ENCODE measurements around the gene USP36. TPM values are rescaled to one million over a fixed set of nuclear protein-coding genes. Genes with fewer than 3 reads are reported as not detected.

Gene USP36
- total RNA-seq, 2 donors from 2014 or later, result 31.2 to 66.6 TPM

DNA sequence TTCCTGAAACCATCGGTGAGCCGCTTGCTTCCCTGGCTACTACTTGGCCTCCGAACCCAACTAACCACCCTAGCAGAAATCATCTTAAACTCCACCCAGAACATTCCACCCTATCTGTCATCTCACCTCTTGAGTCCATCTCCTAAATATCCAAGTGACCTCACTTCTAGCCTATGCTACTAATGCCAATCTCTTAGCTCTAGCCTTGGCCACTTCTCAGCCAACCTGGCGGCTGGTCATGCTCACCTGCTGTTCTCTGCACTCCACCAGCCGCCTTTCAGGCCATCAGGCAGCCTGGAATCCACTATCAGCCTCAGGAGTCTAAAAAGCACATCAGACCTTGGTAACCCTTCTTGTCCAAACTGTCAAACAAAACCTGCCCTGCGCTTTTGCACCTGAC lies 46.6 kb downstream of the USP36 start:
- Histone ChIP-seq H3K27ac (no peak overlapping the region), H3K9me3 (no peaks in the 10 kb centered on the region), H3K4me1 (replicated peaks) (peaks cover 12% of the 10 kb centered on the region), H3K4me3 (no peak overlapping the region), H3K27me3 (replicated peaks; ENCODE audit: insufficient read depth) (no peaks in the 10 kb centered on the region), H3K36me3 (peaks cover 0 to 7% of the 10 kb centered on the region in 2 donors)
- WGBS, result 78% methylated on average over 6 of the region's 6 CpGs
- TF ChIP-seq, protein P1, sequence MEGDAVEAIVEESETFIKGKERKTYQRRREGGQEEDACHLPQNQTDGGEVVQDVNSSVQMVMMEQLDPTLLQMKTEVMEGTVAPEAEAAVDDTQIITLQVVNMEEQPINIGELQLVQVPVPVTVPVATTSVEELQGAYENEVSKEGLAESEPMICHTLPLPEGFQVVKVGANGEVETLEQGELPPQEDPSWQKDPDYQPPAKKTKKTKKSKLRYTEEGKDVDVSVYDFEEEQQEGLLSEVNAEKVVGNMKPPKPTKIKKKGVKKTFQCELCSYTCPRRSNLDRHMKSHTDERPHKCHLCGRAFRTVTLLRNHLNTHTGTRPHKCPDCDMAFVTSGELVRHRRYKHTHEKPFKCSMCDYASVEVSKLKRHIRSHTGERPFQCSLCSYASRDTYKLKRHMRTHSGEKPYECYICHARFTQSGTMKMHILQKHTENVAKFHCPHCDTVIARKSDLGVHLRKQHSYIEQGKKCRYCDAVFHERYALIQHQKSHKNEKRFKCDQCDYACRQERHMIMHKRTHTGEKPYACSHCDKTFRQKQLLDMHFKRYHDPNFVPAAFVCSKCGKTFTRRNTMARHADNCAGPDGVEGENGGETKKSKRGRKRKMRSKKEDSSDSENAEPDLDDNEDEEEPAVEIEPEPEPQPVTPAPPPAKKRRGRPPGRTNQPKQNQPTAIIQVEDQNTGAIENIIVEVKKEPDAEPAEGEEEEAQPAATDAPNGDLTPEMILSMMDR (IDR thresholded peaks at IDR 0.05), result no peak
- TF ChIP-seq POLR2AphosphoS5 (IDR thresholded peaks at IDR 0.05) (no peak), POLR2A (IDR thresholded peaks at IDR 0.05) (no peak)
- intact Hi-C loops (cut with DNase I), result no loop called here
- no peak for DNase-seq (ENCODE audit: low spot score)

DNA sequence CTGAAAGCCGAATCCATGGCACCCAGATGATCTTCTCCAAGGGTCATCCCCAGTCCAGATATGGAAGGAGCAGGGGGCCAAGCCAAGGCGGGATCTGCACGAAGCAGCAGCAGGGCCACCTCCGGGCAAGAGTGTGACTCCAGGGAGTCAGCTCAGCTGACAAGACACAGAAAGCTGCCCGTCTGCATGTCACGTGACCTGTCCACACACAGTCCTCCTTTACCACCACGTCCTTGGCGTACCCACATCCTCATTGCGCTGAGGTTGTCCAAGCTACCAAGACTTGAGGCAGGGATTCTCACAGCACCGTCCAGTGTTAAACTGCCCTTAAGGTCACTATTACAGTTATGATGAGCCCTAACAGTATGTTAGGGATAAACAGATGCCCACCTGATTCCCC lies 47.2 kb downstream of the USP36 start:
- H3K36me3 ChIP-seq, result peaks cover 0 to 4% of the 10 kb centered on the region in 2 donors
- WGBS, result 93% methylated on average over 10 of the region's 10 CpGs
- intact Hi-C loops (cut with DNase I), result no loop called here
- no peaks in the 10 kb centered on the region for H3K9me3 ChIP-seq
- TF ChIP-seq POLR2AphosphoS5 (IDR thresholded peaks at IDR 0.05) (no peak), POLR2A (IDR thresholded peaks at IDR 0.05) (no peak)
- TF ChIP-seq, protein P1 (IDR thresholded peaks at IDR 0.05), result no peak
- no peak for DNase-seq (ENCODE audit: low spot score)
- H3K27ac ChIP-seq, result no peak overlapping the region
- H3K4me1 ChIP-seq (replicated peaks), result peaks cover 12% of the 10 kb centered on the region
- no peak overlapping the region for H3K4me3 ChIP-seq
- H3K27me3 ChIP-seq (replicated peaks; ENCODE audit: insufficient read depth), result no peaks in the 10 kb centered on the region

DNA sequence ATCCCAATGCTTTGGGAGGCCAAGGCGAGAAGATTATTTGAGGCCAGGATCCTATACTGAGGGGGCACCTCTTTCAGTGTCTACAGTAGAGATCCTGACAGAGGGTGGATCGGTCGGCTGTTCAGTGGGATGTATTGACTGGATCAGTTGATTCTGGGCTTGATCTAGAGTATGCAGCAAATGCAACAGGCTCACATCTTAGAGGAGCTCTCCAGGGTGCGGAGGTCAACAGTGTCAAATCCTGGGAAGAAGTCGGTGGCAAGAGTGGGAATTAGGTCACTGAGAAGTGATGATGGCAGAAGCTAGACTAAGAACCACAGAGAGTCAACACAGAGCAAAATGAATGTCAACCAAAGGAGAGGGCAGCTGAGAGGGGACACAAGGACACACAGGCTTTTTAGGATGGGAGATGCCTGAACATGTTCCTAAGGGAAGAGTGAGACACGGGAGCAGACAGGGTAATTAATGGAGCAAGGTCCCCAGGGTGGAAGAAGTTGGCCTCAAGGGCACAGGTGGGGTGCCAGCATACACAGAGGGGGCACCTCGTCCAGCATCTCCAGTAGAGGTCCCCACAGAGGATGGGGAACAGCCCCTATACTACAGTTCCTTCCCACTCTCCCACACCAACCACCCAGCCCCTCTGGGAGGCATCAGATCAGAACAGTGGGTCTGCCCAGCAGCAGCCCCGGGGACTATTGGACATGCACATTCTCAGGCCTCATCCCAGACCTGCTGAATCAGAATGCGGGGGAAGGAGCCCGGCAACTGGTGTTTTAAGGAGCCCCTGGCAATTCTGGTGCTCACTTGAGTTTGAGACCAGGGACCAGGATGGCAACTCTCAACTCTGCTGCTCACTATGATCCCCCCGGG lies 48.5 kb downstream of the USP36 start:
- 72% methylated on average over 11 of the region's 11 CpGs for WGBS
- intact Hi-C loops (cut with DNase I), result no loop called here
- Histone ChIP-seq H3K36me3 (no peaks in the 10 kb centered on the region), H3K27me3 (replicated peaks; ENCODE audit: insufficient read depth) (no peaks in the 10 kb centered on the region), H3K9me3 (no peaks in the 10 kb centered on the region), H3K27ac (peak overlapping the region in 1 of 2 donors; percentile 23), H3K4me3 (no peak overlapping the region), H3K4me1 (replicated peaks) (peaks cover 12% of the 10 kb centered on the region)
- no peak for TF ChIP-seq POLR2AphosphoS5 (IDR thresholded peaks at IDR 0.05)
- TF ChIP-seq POLR2A (IDR thresholded peaks at IDR 0.05), result no peak
- TF ChIP-seq, protein P1 (IDR thresholded peaks at IDR 0.05), result no peak
- DNase-seq (ENCODE audit: low spot score), result no peak

DNA sequence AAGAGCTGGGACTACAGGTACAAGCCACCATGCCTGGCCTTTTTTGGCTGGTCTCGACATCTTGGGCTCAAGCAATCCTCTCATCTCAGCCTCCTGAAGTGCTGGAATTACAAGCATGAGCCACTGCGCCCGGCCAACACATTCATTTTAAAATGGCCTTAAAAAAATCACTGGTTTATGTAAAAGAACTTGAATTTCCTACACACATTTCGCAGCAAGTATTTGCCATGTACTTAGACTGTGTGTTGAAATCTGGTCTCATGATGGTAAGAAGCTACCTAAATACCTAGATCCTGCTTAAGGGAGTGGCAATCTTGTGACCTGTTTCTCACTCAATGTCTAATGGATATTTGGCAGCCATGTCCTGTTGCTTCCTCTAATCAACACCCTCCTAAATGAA lies 50.1 kb downstream of the USP36 start:
- H3K4me1 ChIP-seq (replicated peaks), result peaks cover under 1% of the 10 kb centered on the region
- TF ChIP-seq POLR2A (IDR thresholded peaks at IDR 0.05) (no peak), POLR2AphosphoS5 (IDR thresholded peaks at IDR 0.05) (no peak)
- TF ChIP-seq, protein P1 (IDR thresholded peaks at IDR 0.05), result no peak
- intact Hi-C loops (cut with DNase I), result no loop called here
- H3K36me3 ChIP-seq, result no peaks in the 10 kb centered on the region
- 86% methylated on average over 4 of the region's 4 CpGs for WGBS
- no peak overlapping the region for H3K4me3 ChIP-seq
- no peak for DNase-seq (ENCODE audit: low spot score)
- no peaks in the 10 kb centered on the region for H3K27me3 ChIP-seq (replicated peaks; ENCODE audit: insufficient read depth)
- peak overlapping the region; percentile 45 to 59 for H3K27ac ChIP-seq
- H3K9me3 ChIP-seq, result no peaks in the 10 kb centered on the region

Measured in prostate gland (tissue), 2 donors.